GM18508 (cell line): ENCODE data around the gene CCPG1.

Experiments
- ATAC-seq: cut with Tn5 transposase; IDR thresholded peaks from one replicate; pipeline ENCODE4 v1.9.1; 2021; ENCODE audit warnings: moderate number of reproducible peaks; ENCODE audit not compliant: insufficient read depth, unreplicated experiment

CCPG1 gene

DNA sequence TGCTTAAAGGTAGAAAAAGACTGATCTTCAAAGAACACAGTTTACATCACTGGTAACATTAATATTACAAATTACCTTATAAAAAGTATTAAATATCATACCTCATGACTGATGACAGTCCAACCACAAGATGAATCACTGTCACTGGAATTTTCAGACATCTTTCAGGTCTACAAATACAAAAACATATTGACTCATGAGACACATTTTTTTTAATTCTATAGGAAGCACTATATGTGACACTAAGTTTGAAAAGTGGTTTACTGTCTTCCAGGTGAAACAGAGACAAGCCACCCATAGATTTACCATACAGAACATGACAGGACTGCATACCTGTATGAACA, 18.9 kb downstream of the CCPG1 start:
- no peak for ATAC-seq

DNA sequence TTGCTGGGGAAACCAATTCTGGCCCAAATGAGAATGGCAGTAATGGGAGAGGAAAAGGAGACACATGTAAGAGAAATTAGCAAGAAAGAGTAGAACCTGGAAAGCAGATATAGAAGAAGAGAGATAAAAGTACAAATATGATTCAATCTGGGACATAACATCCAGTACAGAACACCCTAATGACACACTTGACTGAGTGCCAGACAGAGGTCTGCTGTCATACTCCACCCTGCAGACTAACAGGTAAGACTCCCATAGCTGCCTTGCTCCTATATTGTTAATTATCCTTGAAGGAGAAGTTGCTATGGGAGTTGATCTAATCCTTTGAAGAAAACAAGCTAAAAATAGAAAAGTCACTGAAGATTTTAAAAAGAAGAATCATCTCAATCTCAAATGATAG, 21.1 kb downstream of the CCPG1 start:
- ATAC-seq = no peak

DNA sequence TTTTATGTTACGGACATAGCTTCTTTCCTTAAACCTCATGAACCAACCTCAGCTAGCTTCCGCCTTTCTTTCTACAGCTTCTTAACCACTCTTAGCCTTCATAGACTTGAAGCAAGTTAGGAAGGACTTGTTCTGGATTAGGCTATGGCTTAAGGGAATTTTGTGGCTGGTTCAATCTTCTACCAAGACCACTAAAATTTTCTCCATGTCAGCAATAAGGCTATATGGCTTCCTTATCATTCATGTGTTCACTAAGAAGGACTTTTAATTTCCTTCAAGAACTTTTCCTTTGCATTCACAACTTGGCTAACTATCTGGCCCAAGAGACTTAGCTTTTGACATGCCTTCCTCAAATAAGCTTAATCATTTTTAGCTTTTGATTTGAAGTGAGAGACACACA, 24.5 kb downstream of the CCPG1 start:
- no peak for ATAC-seq

GRCh38 chr15:55381595-55381994, 26.6 kb downstream of the CCPG1 start:
- no peak for ATAC-seq

- ATAC-seq = no peak
These were observed 29.1 kb downstream of the CCPG1 start for GRCh38 chr15:55379095-55379494.

GRCh38 chr15:55372701-55373440, 35.3 kb downstream of the CCPG1 start:
- peak; percentile 56 for ATAC-seq

GRCh38 chr15:55366981-55367380, 41.2 kb downstream of the CCPG1 start:
- ATAC-seq = no peak

DNA sequence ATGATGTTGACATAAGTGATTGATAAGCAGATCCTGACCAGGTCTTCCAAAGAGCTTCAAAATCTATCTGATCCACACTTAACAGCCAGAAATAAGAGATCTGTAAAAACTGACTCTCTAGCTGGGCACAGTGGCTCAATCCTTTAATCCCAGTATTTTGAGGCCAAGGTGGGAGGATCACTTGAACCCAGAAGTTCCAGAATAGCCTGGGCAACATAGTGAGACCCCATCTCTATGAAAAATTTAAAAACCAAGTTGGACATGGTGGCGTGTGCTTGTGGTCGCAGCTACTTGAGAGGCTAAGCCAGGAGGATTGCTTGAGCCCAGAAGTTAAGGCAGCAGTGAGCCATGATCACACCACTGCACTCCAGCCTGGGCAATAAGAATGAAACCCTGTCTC, 45.5 kb downstream of the CCPG1 start:
- ATAC-seq = no peak

GRCh38 chr15:55361048-55361447, 47.1 kb downstream of the CCPG1 start:
- no peak for ATAC-seq

DNA sequence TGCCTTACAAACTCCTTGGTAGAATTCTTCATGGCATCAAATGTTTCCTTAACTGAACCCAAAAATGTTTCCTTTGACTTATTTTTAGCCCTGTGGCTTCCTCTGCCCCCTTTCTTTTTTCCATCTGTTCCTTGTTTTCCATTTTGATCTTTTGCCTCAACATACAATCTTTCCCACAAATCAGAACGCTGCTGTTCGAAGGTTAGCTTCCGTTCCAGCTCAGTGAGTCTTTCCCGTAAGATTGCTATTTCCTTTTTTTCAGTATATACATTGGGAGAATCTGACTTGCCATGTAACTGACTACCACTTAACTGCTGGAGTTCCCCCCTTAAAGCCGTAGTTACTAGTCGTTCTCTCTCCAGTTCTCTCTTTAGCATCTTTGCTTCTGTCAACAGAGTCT, 47.9 kb downstream of the CCPG1 start:
- ATAC-seq = no peak

GRCh38 chr15:55358471-55358870, 49.7 kb downstream of the CCPG1 start:
- no peak for ATAC-seq

DNA sequence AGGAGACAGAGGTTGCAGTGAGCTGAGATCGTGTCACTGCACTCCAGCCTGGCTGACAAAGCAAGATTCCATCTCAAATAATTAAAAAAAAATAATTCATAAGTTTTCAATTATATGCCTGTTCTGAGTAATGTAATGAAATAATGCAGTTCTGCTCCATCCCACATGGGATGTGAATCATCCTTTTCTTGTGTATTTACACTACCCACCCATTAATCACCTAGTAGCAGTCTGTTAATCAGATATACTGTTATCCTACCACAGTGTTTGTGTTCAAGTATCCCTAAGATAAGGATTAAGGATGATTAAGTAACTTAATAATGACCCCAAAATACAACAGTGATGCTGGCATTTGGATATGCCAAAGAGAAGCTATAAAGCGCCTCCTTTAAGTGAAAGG, 50.4 kb downstream of the CCPG1 start:
- ATAC-seq = no peak

DNA sequence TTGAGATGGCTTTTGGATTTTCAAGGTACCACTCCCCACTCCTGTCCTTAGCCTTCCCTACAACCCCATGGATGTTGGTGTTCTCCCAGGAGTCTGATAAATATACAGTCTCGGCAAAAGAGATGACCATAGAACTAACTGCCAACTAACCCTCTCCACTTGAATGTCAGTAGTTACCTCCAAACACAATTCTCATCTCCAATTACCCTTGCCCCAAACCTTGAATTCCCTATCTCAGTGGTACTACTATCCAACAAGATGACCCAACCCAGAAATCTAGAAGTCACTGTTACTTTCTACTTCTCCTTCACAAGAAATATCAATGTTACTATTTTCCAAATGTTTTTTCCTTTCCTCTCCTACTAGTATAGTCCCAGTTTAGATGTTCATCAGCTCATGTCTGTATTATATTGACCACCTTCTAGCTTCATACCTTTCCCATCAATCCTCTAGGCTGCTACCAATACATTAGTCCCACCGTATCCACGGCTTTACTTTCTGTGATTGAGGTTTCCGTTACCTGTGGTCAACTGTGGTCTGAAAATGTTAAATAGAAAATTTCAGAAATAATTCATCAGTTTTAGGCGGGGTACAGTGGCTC, 51.1 kb downstream of the CCPG1 start:
- no peak for ATAC-seq

- no peak for ATAC-seq
These were observed 55.1 kb downstream of the CCPG1 start for GRCh38 chr15:55353025-55353424.

DNA sequence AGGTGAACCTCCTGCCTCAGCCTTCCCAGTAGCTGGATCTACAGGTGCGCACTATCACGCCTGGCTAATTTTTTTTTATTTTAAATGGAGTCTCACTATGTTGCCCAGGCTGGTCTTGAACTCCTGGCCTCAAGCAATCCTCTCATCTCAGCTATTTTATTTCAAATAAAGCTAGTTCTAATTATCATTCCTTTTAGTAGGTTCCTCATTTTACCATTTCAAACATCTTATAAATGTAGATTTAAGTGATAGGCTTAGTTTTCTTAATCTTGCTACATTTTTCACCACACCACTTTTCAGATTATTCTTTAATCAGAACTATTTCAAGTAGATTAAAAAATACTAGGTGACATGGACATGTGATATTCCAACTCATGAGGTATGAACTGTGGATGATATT, 58.9 kb downstream of the CCPG1 start:
- no peak for ATAC-seq

GRCh38 chr15:55348281-55348778, 59.8 kb downstream of the CCPG1 start:
- ATAC-seq = no peak

GRCh38 chr15:55344206-55344605, 64.0 kb downstream of the CCPG1 start:
- no peak for ATAC-seq

DNA sequence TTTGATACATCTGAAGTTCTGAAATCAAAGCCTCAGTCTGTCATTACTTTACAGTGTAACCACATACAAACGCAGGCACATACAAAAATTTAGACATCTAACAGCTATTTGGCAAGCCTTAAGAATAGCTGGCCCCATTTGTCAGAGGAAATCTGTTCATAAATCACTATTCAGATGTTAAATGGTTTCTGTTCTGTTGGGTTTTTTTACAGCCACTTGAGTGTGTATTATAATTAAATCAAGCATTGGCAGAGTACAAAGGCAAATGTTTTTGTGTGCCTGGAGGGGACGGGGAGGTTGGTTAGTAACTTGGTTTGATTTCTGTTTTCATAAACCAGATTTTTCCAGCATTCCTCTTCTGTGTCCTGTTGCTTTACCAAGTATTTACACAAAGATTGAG, 65.0 kb downstream of the CCPG1 start:
- ATAC-seq = no peak

DNA sequence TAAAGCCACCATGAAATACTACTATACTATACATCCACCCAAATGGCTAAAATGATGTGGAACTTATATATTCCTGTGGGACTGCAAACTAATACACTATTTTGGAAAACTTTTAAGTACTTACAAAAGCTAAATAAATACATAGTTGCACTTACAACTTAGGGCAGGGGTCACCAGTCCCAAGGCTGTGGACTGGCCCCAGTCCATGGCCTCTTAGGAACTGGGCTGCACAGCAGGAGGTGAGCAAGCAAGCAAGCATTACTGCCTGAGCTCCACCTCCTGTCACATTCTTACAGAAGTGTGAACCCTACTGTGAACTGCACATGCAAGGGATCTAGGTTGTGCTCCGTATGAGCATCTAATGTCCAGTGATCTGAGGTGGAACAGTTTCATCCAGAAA, 71.0 kb downstream of the CCPG1 start:
- no peak for ATAC-seq

DNA sequence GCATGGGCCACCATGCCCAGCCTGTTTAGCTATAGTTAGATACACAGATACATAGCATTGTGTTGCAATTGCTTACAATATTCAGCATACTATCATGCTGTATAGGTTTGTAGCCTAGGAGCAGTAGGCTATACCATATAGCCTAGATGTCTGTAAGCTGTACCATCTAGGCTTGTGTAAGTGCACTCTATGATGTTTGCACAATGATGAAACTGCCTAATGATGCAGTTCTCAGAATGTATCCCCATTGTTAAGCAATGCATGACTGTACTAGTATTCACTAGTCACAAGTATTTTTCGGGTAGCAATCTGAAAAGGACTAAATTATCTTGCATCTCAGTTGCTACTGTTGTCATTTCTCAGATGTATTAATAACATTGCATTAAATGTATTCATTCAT, 73.2 kb downstream of the CCPG1 start:
- no peak for ATAC-seq

GRCh38 chr15:55334371-55334770, 73.8 kb downstream of the CCPG1 start:
- no peak for ATAC-seq

- no peak for ATAC-seq
These were observed 80.8 kb downstream of the CCPG1 start for GRCh38 chr15:55327387-55327786.
